Measurements from ENCODE around the gene PTPRH.
"Not testable (repeated sequence)": the region's sequence is repeated elsewhere in the genome, so short reads cannot be mapped to it uniquely, and the experiment has no call there.

The PTPRH gene

GRCh38 chr19:55226273-55226672 is 17.0 kb upstream of the PTPRH start:
- DNase-seq, result no peak

DNA sequence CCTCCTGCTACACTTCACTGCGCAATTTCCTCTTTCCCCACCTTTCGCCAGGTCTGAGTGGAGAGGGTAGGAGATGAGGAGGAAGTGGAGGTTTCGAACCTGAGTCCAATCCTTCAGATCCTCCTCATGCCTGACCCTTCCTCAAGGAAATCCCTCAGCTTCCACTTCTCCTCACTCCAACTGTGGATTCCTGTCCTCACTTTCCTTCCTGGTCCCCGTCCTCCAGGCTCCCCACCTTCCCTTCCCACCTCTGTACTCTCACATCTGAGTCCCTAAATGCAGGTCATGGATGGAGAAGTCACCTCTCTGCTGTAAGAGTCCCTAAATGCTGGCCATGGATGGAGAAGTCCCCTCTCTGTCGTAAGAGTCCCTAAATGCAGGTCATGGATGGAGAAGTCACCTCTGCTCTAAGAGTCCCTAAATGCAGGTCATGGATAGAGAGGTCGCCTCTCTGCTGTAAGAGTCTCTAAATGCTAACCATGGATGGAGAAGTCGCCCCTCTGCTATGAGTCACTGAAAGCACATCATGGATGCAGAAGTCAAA is 16.2 kb upstream of the PTPRH start:
- DNase-seq, result no peak

- not testable (repeated sequence) for DNase-seq
These were observed 15.5 kb upstream of the PTPRH start for GRCh38 chr19:55224679-55225414.

GRCh38 chr19:55224038-55224665 is 14.9 kb upstream of the PTPRH start:
- no peak for DNase-seq

- no peak for DNase-seq
These were observed 14.2 kb upstream of the PTPRH start for GRCh38 chr19:55223291-55224037.

GRCh38 chr19:55220525-55220924 is 11.2 kb upstream of the PTPRH start:
- no peak for DNase-seq

GRCh38 chr19:55216461-55217198 is 7.3 kb upstream of the PTPRH start:
- DNase-seq, result peak; percentile 79

DNA sequence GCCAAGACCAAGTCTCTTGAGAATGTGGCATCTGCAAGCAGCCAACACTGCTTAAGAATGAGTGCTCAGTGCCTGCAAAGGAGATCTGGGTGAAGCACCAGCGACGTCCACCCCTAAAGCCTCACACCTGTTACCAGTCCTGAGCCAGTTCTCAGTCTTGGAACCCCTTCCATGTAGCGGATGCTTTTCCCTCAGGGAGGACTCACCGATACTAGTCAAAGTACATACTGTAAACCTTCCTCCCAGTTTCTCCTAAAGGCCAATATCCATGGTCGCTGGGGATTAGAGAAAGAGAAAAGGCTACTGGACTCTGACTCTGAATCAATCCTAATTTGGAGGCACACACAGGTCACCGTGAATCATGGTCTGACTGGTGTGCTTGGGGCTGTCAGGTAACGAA is 4.2 kb upstream of the PTPRH start:
- no peak for DNase-seq

GRCh38 chr19:55212447-55212846 is 3.1 kb upstream of the PTPRH start:
- no peak for DNase-seq

GRCh38 chr19:55209693-55210472 is 582 bp upstream of the PTPRH start:
- DNase-seq, result no peak

DNA sequence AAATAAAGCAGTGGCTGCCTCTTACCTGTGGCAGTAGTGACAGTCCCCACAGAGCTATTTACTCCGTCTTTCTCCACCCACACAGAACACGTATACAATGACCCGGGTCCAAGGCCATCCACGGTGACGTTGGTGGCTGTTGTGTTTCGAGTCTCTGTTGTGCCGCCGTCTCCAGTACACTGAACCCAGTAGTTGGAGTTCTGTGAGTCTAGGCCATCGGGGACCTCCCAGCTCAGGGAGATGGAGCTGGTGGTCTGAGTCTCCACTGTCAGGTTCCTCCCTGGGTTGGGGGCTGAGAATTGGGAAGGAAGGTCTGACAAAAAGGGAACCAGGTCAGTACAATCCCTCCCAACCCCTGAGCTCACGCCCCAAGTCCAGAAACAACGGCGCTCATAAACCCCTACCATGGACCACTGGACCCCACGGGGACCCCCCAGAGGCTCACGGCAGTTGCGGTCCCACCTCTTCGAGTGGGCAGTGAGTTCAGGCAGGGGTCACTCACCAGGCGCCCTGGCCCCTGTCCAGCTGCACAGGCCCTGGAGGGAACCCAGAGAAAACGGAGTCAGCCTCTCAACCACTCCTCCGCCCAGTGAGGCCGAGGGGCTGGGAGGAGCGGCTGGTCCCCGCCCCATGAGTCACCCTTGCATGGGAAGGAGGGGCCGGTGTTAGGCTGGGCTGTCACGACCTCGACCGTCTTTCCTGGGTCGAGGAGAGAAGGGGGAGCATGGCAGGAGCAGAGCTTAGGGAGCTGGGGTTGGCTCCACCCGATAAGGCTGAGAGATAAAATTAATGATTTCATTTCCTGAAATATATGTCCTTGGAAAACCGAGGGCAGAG is 2.4 kb downstream of the PTPRH start:
- DNase-seq, result peak; percentile 87

DNA sequence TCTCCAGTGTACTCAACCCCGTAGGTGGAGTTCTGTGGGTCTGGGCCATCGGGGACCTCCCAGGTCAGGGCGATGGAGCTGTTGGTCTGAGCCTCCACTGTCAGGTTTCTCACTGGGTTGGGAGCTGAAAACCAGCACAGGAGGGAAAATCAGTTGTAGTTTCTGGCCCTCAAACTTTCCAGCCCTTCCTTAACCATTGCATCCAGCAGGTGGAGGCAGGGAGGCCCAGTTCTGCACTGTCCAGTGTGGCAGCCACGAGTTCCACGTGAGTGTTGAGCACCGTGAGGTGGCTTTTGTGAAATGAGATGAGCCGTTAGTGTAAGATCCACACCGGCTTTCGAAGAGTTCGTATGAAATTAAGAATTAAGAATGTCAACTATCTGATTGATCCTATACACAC is 7.1 kb downstream of the PTPRH start:
- DNase-seq, result not testable (repeated sequence)

- no peak for DNase-seq
These were observed 9.6 kb downstream of the PTPRH start for GRCh38 chr19:55199620-55200204.

- no peak for DNase-seq
These were observed 10.7 kb downstream of the PTPRH start for GRCh38 chr19:55198651-55199050.

DNA sequence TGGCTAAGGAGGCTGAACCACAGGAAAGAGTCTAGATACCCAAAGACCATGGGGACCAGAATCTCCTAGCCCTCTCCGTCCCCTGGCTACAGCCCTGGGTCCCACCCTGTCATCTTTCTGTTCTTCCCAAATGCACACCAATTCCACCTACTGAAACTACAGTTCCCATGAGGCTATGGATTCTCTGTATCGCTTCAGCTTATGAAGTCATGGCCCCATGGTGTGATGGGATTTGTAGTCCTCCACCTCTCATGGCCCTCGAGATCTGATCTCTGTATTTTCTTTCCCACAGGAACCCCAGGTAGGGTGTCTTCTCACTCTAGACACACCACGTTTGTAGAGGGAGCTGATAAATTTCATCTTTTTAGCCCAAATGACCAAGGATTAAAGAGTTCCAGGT is 11.8 kb downstream of the PTPRH start:
- no peak for DNase-seq

GRCh38 chr19:55196803-55197202 is 12.5 kb downstream of the PTPRH start:
- DNase-seq, result no peak

DNA sequence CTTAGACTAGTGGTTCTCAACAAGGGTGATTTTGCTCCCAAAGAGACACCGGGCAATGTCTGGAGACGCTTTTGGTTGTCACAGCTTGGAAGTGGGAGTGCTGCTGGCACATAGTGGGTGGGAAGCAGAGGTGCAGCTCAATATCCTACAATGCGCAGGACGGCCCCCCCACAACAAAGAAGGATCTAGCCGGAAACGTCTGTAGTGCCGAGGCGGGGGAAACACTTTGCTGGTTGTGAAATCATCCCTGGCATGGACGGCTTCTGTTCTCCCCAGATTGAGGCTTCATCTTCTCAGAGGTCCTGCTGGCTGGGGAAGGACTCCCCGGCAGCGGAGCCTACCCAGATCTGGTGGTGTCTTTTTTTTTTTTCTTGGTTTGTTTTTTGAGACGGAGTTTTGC is 15.8 kb downstream of the PTPRH start:
- no peak for DNase-seq

DNA sequence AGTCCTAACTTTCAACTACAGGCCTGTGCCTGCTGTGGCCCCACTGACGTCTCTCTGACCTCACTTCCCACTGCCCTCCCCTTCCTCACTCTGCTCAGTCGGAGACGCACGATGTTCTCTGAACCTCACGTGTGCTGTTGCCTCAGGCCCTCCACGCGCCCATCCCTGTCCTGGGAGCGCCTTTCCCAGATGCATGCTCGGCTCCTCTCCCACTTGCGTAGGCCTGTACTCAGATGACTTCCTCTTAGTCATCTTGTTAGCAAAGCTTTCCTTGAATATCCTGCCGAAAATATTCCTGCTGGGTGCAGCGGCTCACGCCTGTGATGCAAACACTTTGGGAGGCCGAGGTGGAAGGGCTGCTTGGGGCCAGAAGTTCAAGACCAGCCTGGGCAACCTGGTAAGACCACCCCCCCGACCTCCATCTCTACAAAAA is 19.9 kb downstream of the PTPRH start:
- DNase-seq, result no peak

DNA sequence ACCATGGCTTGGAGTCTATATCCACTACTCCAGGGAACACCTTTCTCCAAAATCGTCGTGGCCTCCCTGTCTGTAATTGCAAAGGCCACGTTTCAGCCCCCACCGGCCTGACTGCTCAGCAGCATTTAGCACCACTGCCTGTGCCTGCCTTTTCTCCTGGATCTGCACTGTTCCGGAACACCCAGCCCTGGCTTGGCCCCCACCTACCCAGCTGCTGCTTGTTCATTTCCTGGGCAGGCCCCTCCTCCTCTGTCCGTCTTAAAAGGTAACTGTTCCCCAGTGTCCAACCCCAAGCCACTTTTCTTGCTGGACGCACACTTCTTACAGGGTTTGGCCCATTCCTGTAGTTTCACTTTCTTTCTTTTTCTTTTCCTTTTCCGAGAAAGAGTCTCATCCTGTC is 20.7 kb downstream of the PTPRH start:
- DNase-seq, result no peak

DNA sequence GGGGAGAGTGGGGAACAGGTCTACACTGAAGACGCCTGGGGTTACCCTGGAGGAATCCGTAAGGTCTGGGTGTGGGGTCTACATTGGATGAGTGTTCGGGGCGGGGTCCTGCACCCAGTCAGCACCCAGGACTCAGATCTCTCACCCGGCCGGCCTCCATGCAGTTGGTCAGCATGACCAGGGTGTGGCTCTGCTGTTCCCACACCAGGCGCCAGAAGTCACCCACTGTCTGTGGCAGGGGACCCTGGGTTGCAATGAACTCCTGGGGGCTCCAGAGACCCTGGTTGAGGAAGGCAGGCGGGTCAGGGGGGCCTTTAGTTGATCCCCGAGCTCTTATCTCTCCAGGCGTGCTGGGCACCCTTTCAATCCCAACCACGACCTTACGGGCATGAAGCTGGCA is 23.2 kb downstream of the PTPRH start:
- DNase-seq, result no peak

DNA sequence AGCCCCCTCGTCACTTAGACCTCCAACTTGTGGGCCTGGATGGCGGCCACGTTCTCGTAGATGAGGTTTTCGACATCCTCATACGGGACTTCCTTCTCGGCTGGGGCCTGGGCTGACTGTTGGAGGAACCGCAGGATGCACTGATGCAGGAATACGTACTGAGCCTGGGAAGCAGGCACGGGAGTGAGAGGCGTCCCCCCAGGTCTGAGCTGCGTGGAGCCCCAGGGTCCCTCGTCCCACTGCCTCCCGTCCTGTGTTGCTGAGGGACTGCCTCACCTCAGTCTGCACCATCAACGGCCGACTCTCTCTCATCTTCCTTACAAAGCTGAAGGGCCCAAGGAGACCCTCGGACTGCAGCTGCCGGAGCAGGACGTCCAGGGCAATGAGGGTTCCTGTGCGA is 27.6 kb downstream of the PTPRH start:
- DNase-seq, result no peak
